IPS-15b (cell line): Measurements from ENCODE around the gene KIF5C.
A peak's percentile ranks its signal among the peaks of the same experiment; 100 is the strongest.

ENCODE experiments used
- H3K27me3 ChIP-seq: one replicate; pipeline ENCODE4 v1.6.1; 2013; ENCODE audit warnings: low read length; ENCODE audit not compliant: control insufficient read depth, insufficient read depth
- H3K36me3 ChIP-seq: one replicate; pipeline ENCODE4 v1.6.1; 2013; ENCODE audit warnings: low read length; ENCODE audit not compliant: control insufficient read depth, insufficient read depth
- H3K4me1 ChIP-seq: one replicate; pipeline ENCODE4 v1.6.1; 2013; ENCODE audit warnings: mild to moderate bottlenecking, low read length; ENCODE audit not compliant: control insufficient read depth, insufficient read depth
- H3K4me3 ChIP-seq: one replicate; pipeline ENCODE4 v1.5.1; 2013; ENCODE audit warnings: low read depth, low read length
- H3K9ac ChIP-seq: one replicate; pipeline ENCODE4 v1.6.1; 2013; ENCODE audit warnings: low read depth, mild to moderate bottlenecking, low read length
- H3K9me3 ChIP-seq: one replicate; pipeline ENCODE4 v1.6.1; 2013; ENCODE audit warnings: mild to moderate bottlenecking, low read length; ENCODE audit not compliant: control insufficient read depth, insufficient read depth

KIF5C gene

DNA sequence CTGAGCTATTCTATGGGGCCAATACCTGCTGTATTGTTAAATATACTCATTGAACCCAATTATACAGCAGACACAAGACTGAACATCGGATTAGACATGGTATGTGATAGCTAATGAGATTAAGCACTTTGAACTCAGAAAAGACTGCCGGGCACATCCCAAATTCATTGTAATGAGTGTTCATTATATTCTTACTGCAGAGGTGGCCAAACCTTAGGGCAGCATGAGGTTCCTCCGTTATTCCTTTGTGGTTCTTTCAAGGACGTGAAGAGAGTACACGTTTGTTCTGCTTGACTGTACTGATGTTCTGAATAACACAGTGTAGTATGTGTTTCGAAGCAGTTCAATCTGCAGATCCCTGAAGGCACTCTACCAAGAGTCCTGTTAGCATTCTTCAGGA is 78.4 kb downstream of the KIF5C start:
- H3K9me3 ChIP-seq: no peaks in the 10 kb centered on the region
- H3K9ac ChIP-seq: no peak overlapping the region
- H3K4me1 ChIP-seq: no peaks in the 10 kb centered on the region
- no peaks in the 10 kb centered on the region for H3K27me3 ChIP-seq
- H3K36me3 ChIP-seq: peaks cover 12% of the 10 kb centered on the region
- H3K4me3 ChIP-seq: no peak overlapping the region

DNA sequence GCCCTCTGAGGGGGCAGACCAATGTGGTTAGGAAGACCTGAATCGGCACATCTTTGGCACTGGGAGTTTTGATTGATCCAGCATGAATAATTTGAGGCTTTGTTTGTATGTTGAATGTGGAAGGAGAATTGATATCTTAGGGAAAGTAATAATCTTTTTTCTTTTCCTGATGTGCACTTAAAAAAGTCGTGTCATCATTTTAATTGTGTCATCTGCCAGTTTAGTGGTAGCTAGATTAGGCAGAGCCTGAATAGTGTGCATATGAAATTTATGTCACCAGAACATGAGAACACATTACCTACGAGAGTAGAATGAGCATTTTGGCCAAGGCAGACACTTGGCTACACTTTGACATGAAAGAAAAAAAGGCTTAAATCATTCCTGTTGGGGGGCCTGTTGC is 79.5 kb downstream of the KIF5C start:
- H3K27me3 ChIP-seq: no peaks in the 10 kb centered on the region
- H3K9me3 ChIP-seq: no peaks in the 10 kb centered on the region
- H3K9ac ChIP-seq: no peak overlapping the region
- peaks cover 12% of the 10 kb centered on the region for H3K36me3 ChIP-seq
- H3K4me1 ChIP-seq: no peaks in the 10 kb centered on the region
- no peak overlapping the region for H3K4me3 ChIP-seq

DNA sequence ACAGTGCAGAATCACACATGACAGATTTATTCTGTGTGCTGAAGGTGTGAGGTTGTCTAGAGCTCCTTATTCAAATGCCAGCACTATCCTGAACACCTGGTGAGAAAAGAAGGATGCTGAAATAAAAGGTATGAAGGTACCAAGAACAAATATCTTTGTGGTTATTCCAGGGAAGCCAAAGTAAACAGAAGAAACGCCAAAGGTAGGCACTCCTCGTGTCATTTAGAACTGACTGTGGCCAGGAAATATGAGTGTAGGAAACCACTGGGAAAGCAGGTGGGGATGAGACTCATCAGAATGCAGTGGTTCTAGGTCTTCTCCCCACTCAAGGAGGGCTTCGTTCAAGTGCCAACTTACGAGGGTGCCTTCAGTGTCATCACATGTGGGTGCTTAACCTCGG is 80.8 kb downstream of the KIF5C start:
- peaks cover 11% of the 10 kb centered on the region for H3K36me3 ChIP-seq

DNA sequence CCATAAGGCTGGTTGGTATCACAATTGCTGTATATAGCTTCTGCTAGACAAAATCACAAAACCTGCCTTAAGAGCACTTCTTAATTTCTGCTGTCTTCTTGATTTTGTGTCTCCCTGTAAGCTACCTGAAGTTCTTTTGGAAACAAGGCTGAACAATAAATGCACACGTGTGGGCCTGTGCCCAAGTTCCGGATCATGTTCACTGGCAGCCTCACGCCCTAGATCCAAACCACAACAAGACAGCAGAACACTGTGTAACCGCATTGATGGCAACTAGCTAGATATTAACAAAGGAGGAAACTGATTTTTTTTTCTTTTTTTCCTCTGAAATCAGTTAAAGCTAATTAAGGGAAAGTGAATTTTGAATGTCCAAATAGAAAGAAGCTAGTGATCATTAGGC is 82.0 kb downstream of the KIF5C start:
- Histone ChIP-seq H3K27me3 (no peaks in the 10 kb centered on the region), H3K4me3 (no peak overlapping the region), H3K4me1 (no peaks in the 10 kb centered on the region), H3K9ac (no peak overlapping the region), H3K36me3 (no peaks in the 10 kb centered on the region), H3K9me3 (no peaks in the 10 kb centered on the region)

More for the DNA sequence above, 80.8 kb downstream of the KIF5C start:
- H3K9me3 ChIP-seq: no peaks in the 10 kb centered on the region
- no peak overlapping the region for H3K4me3 ChIP-seq
- H3K27me3 ChIP-seq: no peaks in the 10 kb centered on the region
- H3K9ac ChIP-seq: no peak overlapping the region
- H3K4me1 ChIP-seq: no peaks in the 10 kb centered on the region

DNA sequence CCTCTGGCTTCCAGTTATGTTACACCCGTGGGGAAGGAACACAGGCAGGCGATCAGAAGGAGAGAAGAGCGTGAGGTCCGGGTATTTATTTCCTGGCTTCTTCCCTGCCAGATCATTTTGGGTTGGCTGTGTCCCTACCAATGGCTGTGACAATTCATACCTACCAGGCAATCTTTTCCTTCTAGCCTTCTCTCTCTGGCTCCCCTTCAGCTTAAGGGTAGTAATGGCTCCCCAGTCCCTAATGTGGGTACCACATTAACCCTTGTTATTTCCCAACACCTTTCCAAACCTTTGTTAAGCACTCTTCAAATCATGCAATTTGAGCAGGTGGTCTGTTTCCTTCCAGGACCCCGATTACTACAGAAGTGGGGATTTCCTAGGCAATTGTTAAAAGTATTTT is 84.7 kb downstream of the KIF5C start:
- H3K4me1 ChIP-seq: no peaks in the 10 kb centered on the region
- no peaks in the 10 kb centered on the region for H3K36me3 ChIP-seq
- no peaks in the 10 kb centered on the region for H3K27me3 ChIP-seq
- no peaks in the 10 kb centered on the region for H3K9me3 ChIP-seq
- H3K4me3 ChIP-seq: no peak overlapping the region
- no peak overlapping the region for H3K9ac ChIP-seq

DNA sequence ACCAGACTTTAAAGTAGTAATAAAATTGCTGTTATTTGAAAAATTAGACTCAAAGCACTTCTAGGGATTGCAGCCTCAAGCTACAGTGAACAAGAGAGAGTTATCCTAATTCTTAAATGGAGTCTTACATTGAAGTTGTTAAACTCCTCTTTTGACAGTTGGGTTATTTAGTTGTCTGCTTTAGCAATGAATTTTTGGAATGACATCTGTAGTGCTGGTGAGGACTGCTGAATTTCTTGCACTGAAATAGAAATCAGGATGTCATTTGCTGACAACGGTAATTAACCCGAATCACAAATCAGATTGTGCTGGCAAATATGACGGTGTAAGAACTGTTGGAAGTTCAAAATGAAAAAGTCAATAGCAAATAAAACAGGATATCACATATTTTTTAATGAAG is 85.5 kb downstream of the KIF5C start:
- no peaks in the 10 kb centered on the region for H3K9me3 ChIP-seq
- H3K9ac ChIP-seq: no peak overlapping the region
- no peak overlapping the region for H3K4me3 ChIP-seq
- H3K4me1 ChIP-seq: no peaks in the 10 kb centered on the region
- no peaks in the 10 kb centered on the region for H3K27me3 ChIP-seq
- no peaks in the 10 kb centered on the region for H3K36me3 ChIP-seq

DNA sequence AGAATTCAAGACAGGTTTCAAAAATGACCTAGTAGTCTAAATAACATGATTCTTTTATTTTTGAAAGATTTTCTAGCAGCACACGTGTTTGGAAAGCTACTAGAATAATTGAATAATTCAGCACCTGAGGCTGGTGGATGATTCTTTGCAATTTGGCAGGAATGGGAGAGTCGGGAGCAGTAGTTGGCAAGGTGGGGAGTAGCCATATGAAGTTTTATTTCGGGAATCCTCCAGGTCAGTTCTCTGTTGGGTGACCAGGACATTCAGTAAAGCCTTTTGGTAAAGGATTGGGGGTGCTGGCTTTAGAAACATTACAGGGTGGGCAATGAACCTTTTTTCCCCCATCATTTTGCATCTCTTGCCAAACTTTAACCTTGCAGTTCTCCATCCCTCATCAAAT is 88.4 kb downstream of the KIF5C start:
- Histone ChIP-seq H3K9me3 (no peaks in the 10 kb centered on the region), H3K36me3 (peaks cover 10% of the 10 kb centered on the region), H3K9ac (no peak overlapping the region), H3K4me3 (no peak overlapping the region), H3K4me1 (peaks cover 5% of the 10 kb centered on the region), H3K27me3 (no peaks in the 10 kb centered on the region)

DNA sequence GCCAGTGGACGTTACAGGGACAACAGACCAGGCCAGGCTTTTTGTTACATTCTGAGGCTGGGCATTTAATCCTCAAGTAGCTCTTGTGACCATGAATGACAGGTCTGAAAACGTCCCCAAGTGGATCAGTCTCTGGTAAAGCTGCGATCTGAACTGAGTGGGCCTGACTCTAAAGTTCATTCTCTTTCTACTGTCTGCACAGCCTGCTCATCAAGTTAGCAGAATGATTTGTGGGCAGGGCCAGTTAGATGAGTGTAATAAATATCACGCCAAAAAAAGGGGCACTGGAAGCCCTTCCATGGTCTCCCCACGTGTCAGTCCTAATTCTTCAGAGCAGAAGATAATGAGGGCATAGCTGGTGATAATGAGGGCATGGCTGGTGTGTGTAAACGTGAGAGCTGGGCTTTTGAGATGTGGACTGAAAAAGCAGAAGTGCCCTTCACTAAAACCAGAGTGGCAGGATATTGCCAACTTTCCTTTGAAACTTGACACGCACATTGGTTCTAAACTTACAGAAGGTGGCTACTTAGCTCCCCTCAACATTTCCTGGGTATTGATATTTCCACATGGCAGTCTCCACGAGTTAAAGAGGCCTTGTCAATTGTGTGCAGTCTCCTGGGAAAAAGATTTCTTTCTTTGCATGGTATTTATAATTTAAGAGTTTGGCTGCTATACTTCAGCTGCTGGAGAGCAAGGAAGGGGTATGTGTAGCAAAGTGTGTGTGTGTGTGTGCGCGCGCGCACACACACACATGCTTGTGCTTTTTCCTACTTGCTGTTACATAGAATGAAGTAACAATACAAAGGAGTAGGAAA is 90.8 kb downstream of the KIF5C start:
- no peak overlapping the region for H3K4me3 ChIP-seq
- peaks cover 5% of the 10 kb centered on the region for H3K4me1 ChIP-seq
- peaks cover 13% of the 10 kb centered on the region for H3K36me3 ChIP-seq
- H3K9me3 ChIP-seq: no peaks in the 10 kb centered on the region
- H3K9ac ChIP-seq: no peak overlapping the region
- H3K27me3 ChIP-seq: no peaks in the 10 kb centered on the region

DNA sequence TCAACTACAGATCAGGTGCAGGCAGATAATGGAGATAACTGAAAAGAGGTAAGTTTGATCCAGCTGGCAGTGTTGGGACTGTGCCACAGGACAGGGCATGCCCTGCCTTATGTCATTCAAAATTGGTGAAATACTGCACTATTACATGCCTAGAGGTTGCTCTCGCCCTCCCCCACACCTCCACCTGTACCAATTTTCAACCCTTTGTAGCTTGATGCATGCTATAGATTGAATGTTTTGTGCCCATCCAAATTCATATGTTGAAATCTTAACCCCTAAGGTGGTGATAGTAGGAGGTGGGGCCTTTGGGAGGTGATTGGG is 91.4 kb downstream of the KIF5C start:
- no peak overlapping the region for H3K4me3 ChIP-seq
- peaks cover 5% of the 10 kb centered on the region for H3K4me1 ChIP-seq
- H3K9me3 ChIP-seq: no peaks in the 10 kb centered on the region
- H3K9ac ChIP-seq: no peak overlapping the region
- H3K27me3 ChIP-seq: no peaks in the 10 kb centered on the region
- peaks cover 13% of the 10 kb centered on the region for H3K36me3 ChIP-seq

DNA sequence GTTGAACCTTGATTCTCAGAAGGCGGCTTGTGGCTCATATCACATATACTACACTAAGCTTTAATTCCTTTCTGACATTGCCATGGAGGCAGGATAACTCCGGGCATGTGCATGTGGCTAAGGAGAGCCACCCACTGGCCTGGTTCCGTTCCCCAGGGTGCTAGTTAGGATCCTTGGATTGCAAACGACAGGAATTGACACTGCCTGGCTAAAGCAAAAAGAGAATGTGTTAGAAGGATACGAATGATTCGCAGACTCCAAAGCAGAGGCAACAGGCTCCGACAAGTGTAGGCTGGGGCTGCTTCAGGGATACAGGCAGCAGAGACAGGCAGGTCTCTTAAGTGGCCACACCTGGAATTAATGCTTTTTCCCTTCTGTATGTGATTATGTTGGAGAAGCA is 92.0 kb downstream of the KIF5C start:
- peaks cover 13% of the 10 kb centered on the region for H3K36me3 ChIP-seq
- peak overlapping the region; percentile 47 for H3K9ac ChIP-seq
- peaks cover 5% of the 10 kb centered on the region for H3K4me1 ChIP-seq
- H3K27me3 ChIP-seq: no peaks in the 10 kb centered on the region
- H3K9me3 ChIP-seq: no peaks in the 10 kb centered on the region
- no peak overlapping the region for H3K4me3 ChIP-seq

DNA sequence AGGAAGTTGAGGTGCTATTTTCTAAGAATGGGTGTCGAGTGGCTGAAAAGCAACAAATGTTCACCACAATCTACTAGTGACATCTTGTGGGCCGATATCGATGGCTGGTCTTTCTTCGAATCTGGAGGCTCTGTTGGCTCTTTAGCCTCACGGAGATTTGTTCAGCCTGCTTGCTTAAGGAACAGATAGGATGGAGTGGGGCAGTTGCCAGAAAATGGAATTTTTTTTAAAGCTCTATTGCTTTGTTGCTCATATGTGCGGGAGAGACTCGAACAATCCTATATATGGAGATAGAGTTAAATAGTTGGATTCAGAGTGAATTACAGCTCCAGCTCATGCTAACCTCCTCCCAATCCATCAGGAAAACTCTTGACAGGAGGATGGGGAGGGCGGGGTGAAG is 92.6 kb downstream of the KIF5C start:
- Histone ChIP-seq H3K9me3 (no peaks in the 10 kb centered on the region), H3K9ac (no peak overlapping the region), H3K4me1 (peaks cover 5% of the 10 kb centered on the region), H3K27me3 (no peaks in the 10 kb centered on the region), H3K4me3 (no peak overlapping the region), H3K36me3 (peaks cover 13% of the 10 kb centered on the region)

DNA sequence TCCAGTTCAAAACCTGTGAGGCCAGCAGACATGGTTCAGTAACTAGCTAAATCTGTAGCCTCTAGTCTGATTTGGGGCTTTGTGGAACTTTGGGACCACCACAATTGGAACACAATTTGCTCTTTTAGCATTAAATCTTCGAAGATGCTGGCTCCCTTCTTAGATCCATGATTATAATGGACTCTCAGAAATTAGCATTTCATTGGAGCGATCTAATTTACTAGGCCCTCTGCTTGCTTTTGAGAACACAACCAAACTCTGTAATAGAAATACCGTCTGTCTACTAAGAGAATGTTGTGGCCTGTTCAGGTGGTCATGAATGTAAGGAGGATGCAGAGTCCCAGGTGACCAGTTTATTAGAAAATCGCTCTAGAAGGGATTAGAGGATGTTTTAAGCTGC is 93.3 kb downstream of the KIF5C start:
- peaks cover 14% of the 10 kb centered on the region for H3K36me3 ChIP-seq
- H3K4me3 ChIP-seq: no peak overlapping the region
- H3K9me3 ChIP-seq: no peaks in the 10 kb centered on the region
- H3K4me1 ChIP-seq: peaks cover 5% of the 10 kb centered on the region
- H3K27me3 ChIP-seq: no peaks in the 10 kb centered on the region
- H3K9ac ChIP-seq: peak overlapping the region; percentile 37
